Hepatocyte (in vitro differentiated cells): ENCODE measurements around the gene WDHD1.

Experiments
- CTCF ChIP-seq: fragments of 200-600 bp; sonication (generic); IDR thresholded peaks from 2 replicates; pipeline ENCODE4 v1.5.1; 2016; ENCODE audit warnings: antibody characterized with exemption, mild to moderate bottlenecking; ENCODE audit not compliant: poor library complexity
- EZH2phosphoT487 ChIP-seq: fragments of 200-600 bp; sonication (generic); IDR thresholded peaks from one replicate; pipeline ENCODE4 v1.6.1; 2018; ENCODE audit warnings: antibody characterized with exemption, mild to moderate bottlenecking, low read depth, moderate library complexity; ENCODE audit not compliant: unreplicated experiment, severe bottlenecking

DNA sequence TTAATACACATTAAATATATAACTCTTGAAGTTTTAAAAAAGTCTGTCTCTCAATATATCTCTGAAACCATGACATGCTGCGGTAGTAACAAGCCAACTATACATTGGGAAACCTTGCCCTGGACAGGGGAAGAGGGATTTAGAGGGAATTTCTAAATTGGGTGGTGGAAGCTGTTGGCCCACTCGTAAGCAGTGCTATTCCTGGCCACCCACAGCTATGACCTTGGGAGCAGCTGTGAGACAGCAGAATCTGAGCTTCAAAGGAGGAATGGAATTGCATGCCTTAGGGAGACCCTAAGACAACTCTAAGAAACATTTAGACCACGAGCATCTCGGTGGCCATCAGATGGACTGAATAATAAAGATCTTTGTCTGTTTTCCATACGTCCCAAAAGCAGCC, 108.5 kb downstream of the WDHD1 start:
- no peak for TF ChIP-seq CTCF
- TF ChIP-seq EZH2phosphoT487, result no peak
